Adipocyte (in vitro differentiated cells): ENCODE data around the gene CLEC16A.

Experiments
- DNase-seq: peaks from one replicate; pipeline ENCODE4 v3.0.0-alpha.2; 2015; ENCODE audit warnings: low read depth
- H3K27me3 ChIP-seq: replicated peaks from 2 replicates; pipeline ENCODE4 v1.7.0; 2013; ENCODE audit warnings: mild to moderate bottlenecking, low read length, moderate library complexity; ENCODE audit not compliant: control insufficient read depth, insufficient read depth
- H3K36me3 ChIP-seq: 2 replicates; pipeline ENCODE4 v1.7.0; 2013; ENCODE audit warnings: low read length, mild to moderate bottlenecking, moderate library complexity; ENCODE audit not compliant: control insufficient read depth, insufficient read depth, severe bottlenecking
- H3K4me1 ChIP-seq: 2 replicates; pipeline ENCODE4 v1.7.0; 2013; ENCODE audit warnings: mild to moderate bottlenecking, low read length, moderate library complexity; ENCODE audit not compliant: control insufficient read depth, insufficient read depth
- H3K4me3 ChIP-seq: 2 replicates; pipeline ENCODE4 v1.7.0; 2013; ENCODE audit warnings: mild to moderate bottlenecking, low read length, moderate library complexity
- H3K9ac ChIP-seq: 2 replicates; pipeline ENCODE4 v1.7.0; 2013; ENCODE audit warnings: mild to moderate bottlenecking, low read length, moderate library complexity
- H3K9me3 ChIP-seq: 2 replicates; pipeline ENCODE4 v1.7.0; 2013; ENCODE audit warnings: mild to moderate bottlenecking, low read length, moderate library complexity; ENCODE audit not compliant: control insufficient read depth

CLEC16A gene

DNA sequence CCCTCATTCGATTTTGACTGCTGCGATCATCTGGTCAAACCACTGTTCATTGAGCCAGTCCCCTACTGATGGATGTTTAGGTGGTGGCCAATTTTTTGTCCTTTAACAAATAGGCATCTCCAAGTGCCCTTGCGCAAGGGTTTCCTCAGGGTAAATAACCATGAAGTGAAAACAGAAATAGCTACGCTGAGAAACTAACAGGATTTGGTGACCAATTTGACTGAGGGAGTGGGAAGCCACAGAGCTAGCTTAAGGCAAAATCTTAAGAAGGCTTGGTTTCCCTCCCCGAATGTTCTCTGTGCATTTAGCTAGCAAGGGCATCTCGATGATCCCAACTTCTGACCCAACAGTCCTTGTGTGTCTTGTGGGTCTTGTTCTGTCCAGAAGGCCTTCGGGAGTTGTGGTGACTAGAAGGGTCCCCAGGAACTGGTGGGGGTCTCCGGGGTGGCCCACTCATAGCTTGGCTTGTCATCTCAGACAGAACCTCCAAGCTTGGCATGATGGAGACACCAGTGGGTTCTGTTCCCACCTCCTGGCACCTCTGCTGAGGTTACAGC, 194.5 kb downstream of the CLEC16A start:
- H3K4me1 ChIP-seq = peaks cover 46% of the 10 kb centered on the region
- DNase-seq = peak; percentile 55
- peak overlapping the region; percentile 3 for H3K4me3 ChIP-seq
- H3K36me3 ChIP-seq = no peaks in the 10 kb centered on the region
- no peak overlapping the region for H3K9ac ChIP-seq
- H3K27me3 ChIP-seq = no peaks in the 10 kb centered on the region
- no peaks in the 10 kb centered on the region for H3K9me3 ChIP-seq

DNA sequence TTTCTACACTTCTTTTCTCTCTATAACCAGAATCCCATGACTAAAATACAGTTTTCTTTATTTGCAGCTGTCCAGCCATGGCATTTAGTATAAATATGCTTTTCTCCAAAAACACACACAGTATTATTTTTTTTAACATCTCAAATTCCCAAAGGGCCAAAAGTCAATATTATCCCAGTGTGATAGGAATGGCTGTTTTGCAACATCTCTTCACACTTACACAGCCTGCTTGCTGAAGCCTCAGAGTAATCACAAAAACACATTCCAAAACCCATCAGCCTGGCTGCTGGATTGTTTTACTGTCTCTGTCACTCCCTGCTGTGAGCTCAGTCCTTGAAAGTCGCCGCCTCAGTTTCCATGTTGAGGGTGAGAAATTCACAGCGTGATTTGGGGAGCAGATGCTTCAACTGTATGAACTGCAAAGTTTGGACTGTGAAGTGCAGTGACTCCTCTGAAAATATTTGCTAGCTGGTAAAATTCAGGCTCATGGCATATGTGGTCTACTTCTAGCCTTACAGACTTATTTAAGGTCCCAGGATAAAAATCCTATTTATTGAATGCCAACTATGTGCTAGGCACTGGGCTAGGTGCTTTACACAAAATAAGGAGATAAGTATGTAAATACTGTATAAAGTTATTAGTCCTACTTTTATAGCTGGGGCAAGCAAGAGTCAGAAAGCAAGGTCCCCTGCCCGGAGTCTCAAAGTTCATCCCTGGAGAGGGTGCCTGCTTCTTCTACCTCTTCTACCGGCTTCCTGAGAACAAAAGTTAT, 195.1 kb downstream of the CLEC16A start:
- H3K9me3 ChIP-seq = no peaks in the 10 kb centered on the region
- H3K4me1 ChIP-seq = peaks cover 39% of the 10 kb centered on the region
- DNase-seq = peak; percentile 68
- no peak overlapping the region for H3K9ac ChIP-seq
- peak overlapping the region; percentile 3 for H3K4me3 ChIP-seq
- H3K36me3 ChIP-seq = no peaks in the 10 kb centered on the region
- H3K27me3 ChIP-seq = no peaks in the 10 kb centered on the region

DNA sequence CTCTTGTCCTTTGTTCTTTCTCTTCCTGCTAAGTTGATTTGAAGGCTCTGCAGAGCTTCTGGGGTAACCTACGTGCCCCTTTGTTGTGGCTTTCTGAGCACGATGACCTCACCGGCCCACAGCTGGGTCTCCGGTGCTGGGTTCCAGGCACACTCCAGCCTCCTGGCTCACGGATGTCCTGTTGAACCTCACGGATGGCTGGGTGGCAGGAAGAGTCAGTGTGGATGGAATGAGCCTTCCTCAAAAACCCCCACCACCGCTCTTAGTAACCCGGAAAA, 195.7 kb downstream of the CLEC16A start:
- H3K27me3 ChIP-seq = no peaks in the 10 kb centered on the region
- DNase-seq = no peak
- H3K36me3 ChIP-seq = no peaks in the 10 kb centered on the region
- peaks cover 38% of the 10 kb centered on the region for H3K4me1 ChIP-seq
- H3K4me3 ChIP-seq = no peak overlapping the region
- H3K9ac ChIP-seq = no peak overlapping the region
- no peaks in the 10 kb centered on the region for H3K9me3 ChIP-seq

GRCh38 chr16:11140466-11140865, 196.1 kb downstream of the CLEC16A start:
- Histone ChIP-seq H3K9me3 (no peaks in the 10 kb centered on the region), H3K36me3 (no peaks in the 10 kb centered on the region), H3K4me3 (no peak overlapping the region), H3K9ac (no peak overlapping the region), H3K27me3 (no peaks in the 10 kb centered on the region), H3K4me1 (peaks cover 38% of the 10 kb centered on the region)
- DNase-seq = no peak

- no peaks in the 10 kb centered on the region for H3K36me3 ChIP-seq
- no peak overlapping the region for H3K9ac ChIP-seq
- H3K4me3 ChIP-seq = no peak overlapping the region
- no peaks in the 10 kb centered on the region for H3K9me3 ChIP-seq
- H3K4me1 ChIP-seq = peaks cover 35% of the 10 kb centered on the region
- H3K27me3 ChIP-seq = no peaks in the 10 kb centered on the region
- DNase-seq = no peak
These were observed 196.5 kb downstream of the CLEC16A start for GRCh38 chr16:11140867-11141266.

DNA sequence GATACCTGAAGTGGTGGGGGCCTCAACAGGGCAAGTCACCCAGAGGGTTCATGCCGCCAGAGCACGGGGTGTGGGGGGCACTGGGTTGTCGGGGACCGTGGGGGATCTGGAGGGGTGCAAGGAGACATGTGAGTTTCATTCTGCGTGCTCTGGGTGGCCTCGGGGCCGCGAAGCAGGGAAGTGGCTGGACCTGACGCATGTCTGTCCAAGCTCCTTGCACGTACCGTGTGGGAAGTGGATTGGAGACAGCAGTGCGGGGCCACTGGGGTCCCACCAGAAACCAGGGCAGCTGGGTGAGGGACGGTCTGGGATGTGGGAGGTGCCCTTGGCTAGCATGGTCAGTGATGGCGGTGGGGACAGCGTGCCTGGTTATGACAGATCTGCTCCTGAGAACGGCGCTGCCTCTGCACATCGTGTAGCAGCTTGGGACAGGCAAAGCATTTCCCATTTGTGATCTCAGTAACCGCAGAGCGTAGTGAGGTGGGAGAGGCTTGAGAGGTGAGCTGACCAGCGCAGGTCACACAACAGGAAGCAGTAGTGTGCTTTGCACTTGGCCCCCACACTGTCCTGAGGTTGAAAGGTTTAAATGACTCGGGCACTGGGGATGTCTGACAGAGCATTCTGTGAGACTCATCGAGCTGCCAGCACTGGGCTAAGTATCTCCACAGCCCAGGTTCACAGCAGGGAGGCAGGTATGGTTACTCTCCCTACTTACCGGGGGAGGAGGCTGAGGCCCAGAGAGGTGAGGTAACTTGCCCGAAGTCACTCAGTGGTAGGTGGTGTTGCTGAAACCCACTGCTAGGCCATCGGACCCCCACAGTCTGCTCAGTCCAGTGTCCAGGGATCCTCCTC, 197.3 kb downstream of the CLEC16A start:
- DNase-seq = no peak
- H3K4me1 ChIP-seq = peaks cover 28% of the 10 kb centered on the region
- H3K27me3 ChIP-seq = no peaks in the 10 kb centered on the region
- H3K4me3 ChIP-seq = no peak overlapping the region
- no peaks in the 10 kb centered on the region for H3K9me3 ChIP-seq
- H3K9ac ChIP-seq = no peak overlapping the region
- H3K36me3 ChIP-seq = no peaks in the 10 kb centered on the region

GRCh38 chr16:11142261-11142630, 197.9 kb downstream of the CLEC16A start:
- H3K9ac ChIP-seq = no peak overlapping the region
- H3K4me3 ChIP-seq = no peak overlapping the region
- peaks cover 25% of the 10 kb centered on the region for H3K4me1 ChIP-seq
- H3K9me3 ChIP-seq = no peaks in the 10 kb centered on the region
- no peaks in the 10 kb centered on the region for H3K27me3 ChIP-seq
- H3K36me3 ChIP-seq = no peaks in the 10 kb centered on the region
- no peak for DNase-seq

- Histone ChIP-seq H3K4me3 (no peak overlapping the region), H3K36me3 (no peaks in the 10 kb centered on the region), H3K9ac (no peak overlapping the region), H3K9me3 (no peaks in the 10 kb centered on the region), H3K4me1 (peaks cover 25% of the 10 kb centered on the region), H3K27me3 (no peaks in the 10 kb centered on the region)
- DNase-seq = no peak
These were observed 198.6 kb downstream of the CLEC16A start for GRCh38 chr16:11142951-11143350.

- no peaks in the 10 kb centered on the region for H3K36me3 ChIP-seq
- H3K9me3 ChIP-seq = no peaks in the 10 kb centered on the region
- no peak for DNase-seq
- no peak overlapping the region for H3K4me3 ChIP-seq
- no peaks in the 10 kb centered on the region for H3K27me3 ChIP-seq
- H3K9ac ChIP-seq = no peak overlapping the region
- H3K4me1 ChIP-seq = peaks cover 25% of the 10 kb centered on the region
These were observed 199.1 kb downstream of the CLEC16A start for GRCh38 chr16:11143372-11144035.

- Histone ChIP-seq H3K36me3 (no peaks in the 10 kb centered on the region), H3K9ac (no peak overlapping the region), H3K4me1 (peaks cover 25% of the 10 kb centered on the region), H3K4me3 (no peak overlapping the region), H3K27me3 (no peaks in the 10 kb centered on the region), H3K9me3 (no peaks in the 10 kb centered on the region)
- DNase-seq = no peak
These were observed 199.8 kb downstream of the CLEC16A start for GRCh38 chr16:11144122-11144521.

DNA sequence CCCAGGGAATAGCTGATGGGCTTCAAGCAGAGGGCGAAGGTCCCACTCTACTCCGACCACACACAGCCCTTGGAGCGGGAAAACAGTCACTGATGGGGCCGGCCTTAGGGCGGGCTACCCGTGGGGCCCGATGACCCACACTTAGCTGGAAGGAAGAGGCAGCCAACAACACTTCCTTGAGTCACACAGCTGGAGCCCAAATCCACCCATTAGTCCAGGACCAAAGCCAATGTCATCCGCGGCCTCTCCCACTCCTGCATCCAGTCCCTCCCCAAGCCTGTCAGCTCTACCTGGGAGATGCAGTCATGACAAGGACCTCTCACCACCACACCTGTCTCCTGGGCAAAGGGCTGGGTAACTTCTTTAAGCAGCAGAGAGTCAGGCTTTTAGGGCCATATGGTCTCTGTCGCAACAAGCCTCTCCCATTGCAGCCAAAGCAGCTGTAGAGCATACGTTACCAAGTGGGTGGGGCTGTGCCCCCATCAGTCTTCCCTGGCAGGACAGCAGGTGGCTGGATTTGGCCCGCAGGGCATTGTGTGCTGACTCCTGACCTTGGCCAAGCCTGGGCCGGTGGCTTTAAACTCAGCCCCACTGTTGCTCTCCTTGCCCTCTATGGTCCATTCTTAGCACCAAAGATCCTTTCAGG, 200.9 kb downstream of the CLEC16A start:
- no peaks in the 10 kb centered on the region for H3K27me3 ChIP-seq
- DNase-seq = no peak
- H3K36me3 ChIP-seq = no peaks in the 10 kb centered on the region
- no peak overlapping the region for H3K4me3 ChIP-seq
- H3K4me1 ChIP-seq = peaks cover 18% of the 10 kb centered on the region
- no peak overlapping the region for H3K9ac ChIP-seq
- H3K9me3 ChIP-seq = no peaks in the 10 kb centered on the region
